Neutrophil (primary cell): ENCODE results near the gene COL4A4.

Experiments
- H3K27ac ChIP-seq: fragments of 200-600 bp; sonication (generic); 2 replicates; pipeline ENCODE4 v1.5.1; 2016; ENCODE audit warnings: mild to moderate bottlenecking, moderate library complexity
- H3K27me3 ChIP-seq: fragments of 200-600 bp; sonication (generic); 2 replicates; pipeline ENCODE4 v1.6.0; 2016; ENCODE audit warnings: mild to moderate bottlenecking
- H3K36me3 ChIP-seq: fragments of 200-600 bp; sonication (generic); 2 replicates; pipeline ENCODE4 v1.5.1; 2017
- H3K4me1 ChIP-seq, 2 experiments: fragments of 200-600 bp in 1 of 2; sonication (generic) in 1 of 2; 1 replicate in 1 of 2; 2 replicates in 1 of 2; pipeline versions ENCODE4 v1.5.1 to v1.6.1; 2013 to 2016; ENCODE audit warnings: low read depth in 1 of 2, low read length in 1 of 2, mild to moderate bottlenecking in 1 of 2, moderate library complexity in 1 of 2; ENCODE audit not compliant: control insufficient read depth in 1 of 2, insufficient read depth in 1 of 2
- H3K4me3 ChIP-seq, 2 experiments: fragments of 200-600 bp in 1 of 2; sonication (generic) in 1 of 2; 1 replicate in 1 of 2; 2 replicates in 1 of 2; pipeline ENCODE4 v1.5.1; 2013 to 2016; ENCODE audit warnings: low read depth in 1 of 2, low read length in 1 of 2, mild to moderate bottlenecking in 1 of 2, moderate library complexity in 1 of 2
- H3K9me3 ChIP-seq: fragments of 200-600 bp; sonication (generic); 2 replicates; pipeline ENCODE4 v1.5.1; 2016
- CTCF ChIP-seq: fragments of 200-600 bp; sonication (generic); IDR thresholded peaks from 2 replicates; pipeline ENCODE4 v1.5.1; 2016; ENCODE audit warnings: antibody characterized with exemption

COL4A4 gene

GRCh38 chr2:227013881-227014280 is 150.1 kb downstream of the COL4A4 start:
- no peaks in the 10 kb centered on the region for H3K4me1 ChIP-seq
- no peaks in the 10 kb centered on the region for H3K36me3 ChIP-seq
- no peaks in the 10 kb centered on the region for H3K27me3 ChIP-seq
- no peak overlapping the region for H3K4me3 ChIP-seq
- no peaks in the 10 kb centered on the region for H3K9me3 ChIP-seq
- no peak overlapping the region for H3K27ac ChIP-seq
- TF ChIP-seq CTCF: no peak

GRCh38 chr2:227013330-227013729 is 150.7 kb downstream of the COL4A4 start:
- Histone ChIP-seq H3K4me1 (no peaks in the 10 kb centered on the region), H3K27ac (no peak overlapping the region), H3K36me3 (no peaks in the 10 kb centered on the region), H3K4me3 (no peak overlapping the region), H3K9me3 (no peaks in the 10 kb centered on the region), H3K27me3 (no peaks in the 10 kb centered on the region)
- TF ChIP-seq CTCF: no peak

- no peak for TF ChIP-seq CTCF
- H3K4me3 ChIP-seq: no peak overlapping the region
- no peaks in the 10 kb centered on the region for H3K36me3 ChIP-seq
- no peaks in the 10 kb centered on the region for H3K9me3 ChIP-seq
- H3K27ac ChIP-seq: no peak overlapping the region
- H3K4me1 ChIP-seq: no peaks in the 10 kb centered on the region
- H3K27me3 ChIP-seq: no peaks in the 10 kb centered on the region
These were observed 153.6 kb downstream of the COL4A4 start for GRCh38 chr2:227010433-227010832.

- Histone ChIP-seq H3K27me3 (no peaks in the 10 kb centered on the region), H3K4me3 (no peak overlapping the region), H3K27ac (no peak overlapping the region), H3K9me3 (no peaks in the 10 kb centered on the region), H3K4me1 (no peaks in the 10 kb centered on the region), H3K36me3 (no peaks in the 10 kb centered on the region)
- TF ChIP-seq CTCF: no peak
These were observed 156.1 kb downstream of the COL4A4 start for GRCh38 chr2:227007940-227008339.

GRCh38 chr2:227007148-227007547 is 156.9 kb downstream of the COL4A4 start:
- TF ChIP-seq CTCF: no peak
- Histone ChIP-seq H3K36me3 (no peaks in the 10 kb centered on the region), H3K27ac (no peak overlapping the region), H3K9me3 (no peaks in the 10 kb centered on the region), H3K4me3 (no peak overlapping the region), H3K27me3 (no peaks in the 10 kb centered on the region), H3K4me1 (no peaks in the 10 kb centered on the region)
